ENCODE measurements around the gene ZNF48.

The ZNF48 gene

GRCh38 chr16:30444231-30445148 lies 49.3 kb downstream of the ZNF48 start:
- DNase-seq: no peak

- no peak for DNase-seq
Observed at GRCh38 chr16:30445149-30445407, 49.9 kb downstream of the ZNF48 start.

- peak; percentile 94 for DNase-seq
Observed at GRCh38 chr16:30445408-30446202, 50.4 kb downstream of the ZNF48 start, which contains the start of gene SEPHS2. Gene SEPHS2, minus strand, starts transcription at chr16:30445874. Its CDS starts 147 bp downstream, at chr16:30445727.

GRCh38 chr16:30446203-30446595 lies 51.0 kb downstream of the ZNF48 start:
- DNase-seq: no peak

- no peak for DNase-seq
Observed at GRCh38 chr16:30447512-30448226, 52.4 kb downstream of the ZNF48 start.

DNA sequence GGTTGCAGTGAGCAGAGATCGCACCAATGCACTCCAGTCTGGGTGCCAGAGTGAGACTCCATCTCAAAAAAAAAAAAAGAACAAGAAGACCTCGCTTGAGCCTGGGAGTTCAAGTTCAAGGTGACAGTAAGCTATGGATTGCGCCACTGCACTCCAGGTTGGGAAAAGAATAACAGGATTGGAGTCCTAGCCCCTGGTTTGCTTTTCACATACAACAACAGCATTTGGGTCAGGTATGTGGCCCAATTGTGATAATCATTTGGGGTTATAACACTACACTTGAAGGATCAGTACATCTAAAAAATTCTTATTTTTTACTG lies 53.9 kb downstream of the ZNF48 start:
- DNase-seq: no peak

All from NCI-H2029 (cell line).